GM12801 (cell line): ENCODE measurements around the gene OR10Z1.

Experiments
- TF ChIP-seq, protein P1 (sequence below): IDR thresholded peaks from one replicate; pipeline ENCODE4 v1.5.1; 2011; ENCODE audit warnings: control low read depth; ENCODE audit not compliant: insufficient read length; ENCODE audit errors: extremely low read depth

The OR10Z1 gene

DNA sequence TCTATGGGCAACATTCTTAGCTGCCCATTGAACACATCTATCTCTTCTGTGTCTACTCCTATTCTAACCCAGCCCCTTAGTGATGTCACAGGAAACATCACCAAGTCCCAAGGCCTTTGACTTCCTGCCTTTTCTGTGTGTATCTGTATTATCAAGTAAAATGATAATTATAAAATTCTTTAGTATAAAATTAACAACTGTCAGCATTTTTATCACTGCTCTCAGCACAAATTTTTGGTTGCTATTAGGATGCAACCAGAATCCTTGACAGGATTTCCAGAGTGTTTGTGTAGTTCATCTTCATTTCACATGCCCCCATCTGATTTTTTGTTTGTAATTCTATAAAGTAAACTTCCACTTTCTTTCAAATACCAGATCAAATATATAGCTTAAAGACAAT lies 33.8 kb downstream of the OR10Z1 start:
- TF ChIP-seq, protein P1, sequence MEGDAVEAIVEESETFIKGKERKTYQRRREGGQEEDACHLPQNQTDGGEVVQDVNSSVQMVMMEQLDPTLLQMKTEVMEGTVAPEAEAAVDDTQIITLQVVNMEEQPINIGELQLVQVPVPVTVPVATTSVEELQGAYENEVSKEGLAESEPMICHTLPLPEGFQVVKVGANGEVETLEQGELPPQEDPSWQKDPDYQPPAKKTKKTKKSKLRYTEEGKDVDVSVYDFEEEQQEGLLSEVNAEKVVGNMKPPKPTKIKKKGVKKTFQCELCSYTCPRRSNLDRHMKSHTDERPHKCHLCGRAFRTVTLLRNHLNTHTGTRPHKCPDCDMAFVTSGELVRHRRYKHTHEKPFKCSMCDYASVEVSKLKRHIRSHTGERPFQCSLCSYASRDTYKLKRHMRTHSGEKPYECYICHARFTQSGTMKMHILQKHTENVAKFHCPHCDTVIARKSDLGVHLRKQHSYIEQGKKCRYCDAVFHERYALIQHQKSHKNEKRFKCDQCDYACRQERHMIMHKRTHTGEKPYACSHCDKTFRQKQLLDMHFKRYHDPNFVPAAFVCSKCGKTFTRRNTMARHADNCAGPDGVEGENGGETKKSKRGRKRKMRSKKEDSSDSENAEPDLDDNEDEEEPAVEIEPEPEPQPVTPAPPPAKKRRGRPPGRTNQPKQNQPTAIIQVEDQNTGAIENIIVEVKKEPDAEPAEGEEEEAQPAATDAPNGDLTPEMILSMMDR = no peak

DNA sequence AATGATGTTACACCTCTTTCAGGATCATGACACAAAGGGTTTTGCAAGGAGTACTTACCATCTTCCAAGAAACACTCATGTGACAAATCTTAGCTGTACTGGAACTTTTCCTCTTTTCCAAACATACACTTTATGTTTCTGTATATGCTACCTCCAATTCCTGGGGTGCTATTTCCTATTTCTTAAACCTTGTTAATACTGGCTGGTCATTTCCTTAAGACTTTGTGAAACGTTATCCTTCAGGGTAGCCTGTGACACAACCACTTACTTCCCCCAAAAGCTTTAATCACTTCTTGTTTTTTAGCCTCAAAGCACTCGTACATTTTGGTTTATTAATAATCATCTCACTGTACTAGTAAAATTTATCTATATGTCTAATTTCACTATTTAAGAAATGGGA lies 39.4 kb downstream of the OR10Z1 start:
- TF ChIP-seq, protein P1 = no peak

DNA sequence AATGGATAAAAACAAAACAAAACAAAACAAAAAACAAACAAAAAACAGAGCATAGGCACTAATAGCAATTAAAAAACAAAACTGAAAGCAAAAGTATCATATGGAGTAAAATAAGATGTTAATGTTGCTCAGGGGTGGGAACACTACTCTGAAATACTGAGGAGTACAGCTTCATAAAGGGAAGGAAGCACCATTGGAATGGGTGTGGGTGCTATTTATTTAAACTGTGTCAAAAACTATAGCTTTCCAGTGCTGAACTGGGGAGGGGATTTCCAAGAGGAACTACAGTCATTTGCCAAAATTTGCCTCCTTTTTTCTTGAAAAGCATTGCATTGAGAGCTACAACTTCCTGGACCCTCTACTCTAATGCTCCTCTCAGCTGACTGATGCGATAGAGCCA lies 41.4 kb downstream of the OR10Z1 start:
- TF ChIP-seq, protein P1 = no peak

DNA sequence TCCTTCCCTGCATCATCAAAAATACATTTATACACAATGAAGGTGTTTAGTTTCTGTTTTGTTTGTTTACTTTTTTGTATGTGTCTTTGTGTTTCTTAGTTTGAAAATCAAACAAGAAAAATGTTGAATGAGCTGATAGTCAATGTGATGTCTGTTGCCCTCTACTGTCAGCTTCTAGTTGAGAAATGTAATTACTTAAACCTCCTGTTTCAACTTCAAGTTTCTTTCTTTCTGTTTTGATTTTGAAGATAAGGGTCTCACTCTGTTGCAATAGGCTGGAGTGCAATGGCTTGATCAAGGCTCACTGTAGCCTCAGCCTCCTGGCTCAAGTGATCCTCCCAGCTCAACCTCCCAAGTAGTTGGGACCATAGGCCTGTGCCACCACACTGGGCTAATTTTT lies 44.0 kb downstream of the OR10Z1 start:
- TF ChIP-seq, protein P1 = no peak

DNA sequence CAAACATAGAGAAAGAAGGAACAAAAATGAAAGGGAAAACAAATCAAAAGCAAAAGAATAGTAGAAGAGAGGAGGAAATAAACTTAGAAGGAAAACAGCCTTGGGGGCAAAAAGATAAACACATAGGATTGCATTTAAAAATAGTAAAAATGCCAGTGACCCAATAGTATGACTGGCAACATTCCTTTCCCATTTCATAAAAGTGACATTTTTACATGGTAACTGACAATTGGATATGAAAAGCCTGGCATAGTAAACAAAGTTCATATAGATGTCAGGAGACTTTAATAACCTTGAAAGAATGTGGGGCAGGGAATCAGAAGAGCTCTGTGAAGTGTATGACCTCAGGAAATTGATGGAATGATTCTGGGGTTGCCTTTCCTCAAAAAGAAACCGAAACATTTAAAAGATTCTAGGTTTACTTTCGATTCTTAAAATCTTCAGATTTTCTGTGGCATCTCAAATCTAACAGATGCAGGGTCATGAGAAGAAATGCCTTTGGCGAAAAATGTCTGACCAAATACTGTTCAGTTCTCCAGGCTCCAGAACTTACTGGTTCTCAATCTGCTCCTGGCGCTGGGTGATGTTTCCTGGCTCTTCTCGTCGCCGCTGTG lies 47.8 kb downstream of the OR10Z1 start:
- TF ChIP-seq, protein P1 = no peak

DNA sequence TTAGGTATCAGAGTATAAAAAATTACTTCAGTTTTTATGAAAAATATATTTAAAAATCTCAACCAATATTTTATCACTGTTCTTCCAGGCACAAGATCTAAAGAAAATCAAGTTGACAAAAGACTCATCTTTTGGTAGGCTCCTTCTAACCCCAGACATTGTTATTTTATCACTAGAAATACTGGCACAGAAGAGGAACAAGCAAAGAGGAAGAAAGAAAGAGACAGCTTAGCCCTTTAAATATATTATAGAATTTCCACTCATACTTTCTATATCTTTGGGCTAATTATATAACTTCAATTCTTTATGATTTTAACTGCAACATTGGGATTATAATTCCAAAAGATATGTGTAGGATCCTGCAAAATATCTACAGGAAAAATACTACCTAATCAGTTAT lies 49.0 kb downstream of the OR10Z1 start:
- TF ChIP-seq, protein P1 = no peak

DNA sequence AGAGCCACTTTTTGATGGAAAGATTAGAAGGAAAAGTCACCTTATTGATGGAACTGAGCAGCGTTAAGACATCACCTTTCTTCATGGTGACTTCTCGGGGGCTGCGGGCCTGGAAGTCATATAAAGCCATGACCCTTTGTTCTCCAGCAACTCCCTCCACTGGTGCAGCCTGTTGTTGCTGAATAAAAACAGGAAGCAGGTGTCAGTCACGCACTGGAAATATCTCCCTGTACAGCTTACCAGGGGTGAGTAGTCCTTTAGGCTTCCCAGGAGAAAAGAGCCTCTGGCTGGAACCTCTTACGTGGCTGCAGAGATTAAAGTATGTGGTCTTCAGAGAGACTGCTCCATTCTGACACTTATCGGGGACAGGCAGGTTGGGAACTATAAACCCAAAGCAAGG lies 49.5 kb downstream of the OR10Z1 start:
- TF ChIP-seq, protein P1 = no peak
